ENCODE data around the gene SNAP47. TPM values are rescaled to one million over a fixed set of nuclear protein-coding genes. Genes with fewer than 3 reads are reported as not detected.

Gene SNAP47
- total and polyA plus RNA-seq, 3 experiments from 2014 or later, result 27.0 to 47.4 (median 28.4) TPM

DNA sequence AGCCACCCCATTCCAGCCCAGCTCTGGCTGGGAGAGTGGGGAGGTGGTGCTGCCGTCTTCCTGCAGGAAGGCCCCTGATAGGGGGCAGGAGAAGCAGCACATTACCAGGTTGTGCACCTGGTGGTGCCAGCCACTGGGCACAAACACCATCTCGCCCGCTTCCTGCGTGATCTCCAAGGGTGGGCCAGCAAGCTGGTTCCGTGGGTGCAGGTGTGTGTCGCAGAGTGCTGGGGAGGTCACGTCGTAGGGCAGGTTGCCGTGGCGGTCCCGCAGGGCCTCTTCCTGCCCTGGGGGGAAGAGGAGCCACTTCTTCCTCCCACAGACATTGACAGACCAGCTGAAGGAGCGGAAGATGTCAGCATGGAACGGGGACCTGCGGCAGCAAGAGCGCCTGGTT, 1.9 kb upstream of the SNAP47 start:
- POLR2A ChIA-PET, result interaction anchor here (0.6 kb wide), 1 partner anchor 10 kb away, joined by 3 read pairs; no protein-coding TSS in a partner anchor
- peaks cover 0 to 20% (median 3%) of the 10 kb centered on the region in 3 donors for H3K36me3 Mint-ChIP-seq
- H3K4me1 ChIP-seq (ENCODE audit: insufficient read depth, low read length), result peaks cover 43% of the 10 kb centered on the region
- H3K27me3 Mint-ChIP-seq, result no peaks in the 10 kb centered on the region
- no peaks in the 10 kb centered on the region for H3K9me3 Mint-ChIP-seq
- peak overlapping the region in 3 of 8 donors; percentile 26 to 68 (median 61) for H3K27ac Mint-ChIP-seq
- CTCF ChIA-PET, result interaction anchor here (1.0 to 1.5 kb wide), 2 partner anchors 33 to 221 kb away, joined by 3 read pairs; no protein-coding TSS in a partner anchor
- peaks cover 31 to 68% (median 44%) of the 10 kb centered on the region in 3 donors for H3K4me1 Mint-ChIP-seq
- H3K9me3 ChIP-seq (ENCODE audit: low read length), result no peaks in the 10 kb centered on the region
- no peaks in the 10 kb centered on the region for H3K27me3 ChIP-seq (ENCODE audit: insufficient read depth, low read length, poor library complexity, severe bottlenecking)
- no peak overlapping the region for H3K27ac ChIP-seq (ENCODE audit: low read depth, low read length)
- peak overlapping the region; percentile 40 to 88 (median 71) for H3K4me3 Mint-ChIP-seq
- DNase-seq, result no peak
- no peaks in the 10 kb centered on the region for H3K36me3 ChIP-seq (ENCODE audit: insufficient read depth, low read length)
- no peak overlapping the region for H3K4me3 ChIP-seq (ENCODE audit: low read length)

- DNase-seq, result no peak
- ChIA-PET CTCF (interaction anchor here (1.0 to 1.5 kb wide), 2 partner anchors 32 to 220 kb away, joined by 3 read pairs; no protein-coding TSS in a partner anchor), POLR2A (interaction anchor here (0.6 to 1.1 kb wide), 2 partner anchors 10 to 29 kb away, joined by 3 read pairs; no protein-coding TSS in a partner anchor)
- peak overlapping the region; percentile 36 to 94 (median 88) for H3K27ac Mint-ChIP-seq
- peak overlapping the region; percentile 86 to 94 (median 90) for H3K4me3 Mint-ChIP-seq
- H3K27me3 ChIP-seq (ENCODE audit: insufficient read depth, low read length, poor library complexity, severe bottlenecking), result no peaks in the 10 kb centered on the region
- H3K27ac ChIP-seq (ENCODE audit: low read depth, low read length), result peak overlapping the region; percentile 51
- H3K9me3 ChIP-seq (ENCODE audit: low read length), result no peaks in the 10 kb centered on the region
- H3K36me3 Mint-ChIP-seq, result peaks cover 0 to 20% (median 3%) of the 10 kb centered on the region in 3 donors
- H3K4me1 Mint-ChIP-seq, result peaks cover 32 to 69% (median 46%) of the 10 kb centered on the region in 3 donors
- H3K36me3 ChIP-seq (ENCODE audit: insufficient read depth, low read length), result peaks cover 2% of the 10 kb centered on the region
- H3K27me3 Mint-ChIP-seq, result no peaks in the 10 kb centered on the region
- peak overlapping the region; percentile 47 for H3K4me3 ChIP-seq (ENCODE audit: low read length)
- H3K4me1 ChIP-seq (ENCODE audit: insufficient read depth, low read length), result peaks cover 38% of the 10 kb centered on the region
- H3K9me3 Mint-ChIP-seq, result no peaks in the 10 kb centered on the region
Measured at GRCh38 chr1:227733751-227734545, 1.3 kb upstream of the SNAP47 start.

DNA sequence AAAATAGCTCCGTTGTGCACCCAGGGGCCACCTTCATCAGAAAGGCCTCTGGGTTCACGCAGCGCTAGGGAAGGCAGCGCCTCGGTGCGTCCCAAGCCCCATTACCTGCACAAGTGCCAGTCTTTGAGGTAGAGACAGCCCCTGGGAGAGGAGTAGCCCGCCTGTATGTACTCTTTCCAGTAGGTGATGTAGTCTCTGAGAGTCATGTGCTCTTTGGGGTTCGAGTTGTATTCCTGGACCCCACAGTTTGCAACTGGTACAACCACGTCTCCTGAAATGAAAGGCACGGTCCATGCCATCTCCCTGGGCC, 734 bp upstream of the SNAP47 start:
- peaks cover 33% of the 10 kb centered on the region for H3K4me1 ChIP-seq (ENCODE audit: insufficient read depth, low read length)
- POLR2A ChIA-PET, result interaction anchor here (0.6 to 1.1 kb wide), 2 partner anchors 29 to 31 kb away, joined by 3 to 4 read pairs; no protein-coding TSS in a partner anchor
- H3K27ac ChIP-seq (ENCODE audit: low read depth, low read length), result peak overlapping the region; percentile 51
- Mint-ChIP-seq H3K9me3 (no peaks in the 10 kb centered on the region), H3K4me3 (peak overlapping the region; percentile 86 to 94 (median 90)), H3K27ac (peak overlapping the region; percentile 75 to 94 (median 88)), H3K27me3 (no peaks in the 10 kb centered on the region), H3K36me3 (peaks cover 0 to 20% (median 3%) of the 10 kb centered on the region in 3 donors), H3K4me1 (peaks cover 33 to 69% (median 46%) of the 10 kb centered on the region in 3 donors)
- H3K36me3 ChIP-seq (ENCODE audit: insufficient read depth, low read length), result peaks cover 7% of the 10 kb centered on the region
- H3K27me3 ChIP-seq (ENCODE audit: insufficient read depth, low read length, poor library complexity, severe bottlenecking), result no peaks in the 10 kb centered on the region
- CTCF ChIA-PET, result interaction anchor here (1.4 kb wide), 1 partner anchor 30 kb away, joined by 4 read pairs; no protein-coding TSS in a partner anchor
- H3K4me3 ChIP-seq (ENCODE audit: low read length), result peak overlapping the region; percentile 47
- peak in 1 of 5 donors; percentile 13 for DNase-seq
- no peaks in the 10 kb centered on the region for H3K9me3 ChIP-seq (ENCODE audit: low read length)

DNA sequence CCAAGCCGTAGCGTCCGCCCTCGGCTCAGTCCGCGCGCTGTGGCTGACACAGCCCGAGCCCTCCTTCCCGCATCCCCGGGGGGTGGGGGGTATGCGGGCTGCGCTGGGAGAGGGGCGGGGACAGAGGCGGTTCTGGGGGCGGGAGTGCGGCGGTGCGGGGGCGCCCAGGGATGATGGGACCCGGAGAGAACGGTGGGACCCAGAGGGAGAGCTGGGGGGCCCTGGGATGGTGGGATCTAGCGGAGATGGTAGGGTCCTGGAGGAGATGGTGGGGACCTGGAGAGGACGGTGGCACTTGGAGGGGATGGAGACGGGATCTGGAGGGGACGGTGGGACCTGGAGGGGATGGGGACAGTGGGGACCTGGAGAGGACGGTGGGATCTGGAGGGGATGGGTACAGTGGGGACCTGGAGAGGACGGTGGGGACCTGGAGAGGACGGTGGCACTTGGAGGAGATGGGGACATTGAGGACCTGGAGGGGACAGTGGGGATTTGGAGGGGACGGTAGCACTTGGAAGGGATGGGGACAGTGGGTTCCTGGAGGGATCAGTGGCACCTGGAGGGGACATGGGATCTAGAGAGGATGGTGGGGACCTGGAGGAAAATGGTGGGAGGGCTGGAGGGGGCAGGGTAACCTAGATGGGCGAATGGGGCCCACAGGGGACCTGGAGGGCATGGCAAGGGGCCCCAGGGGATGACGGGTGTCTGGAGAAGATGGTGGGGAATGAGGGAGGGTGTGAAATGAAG, 477 bp downstream of the SNAP47 start:
- peaks cover 0 to 27% (median 5%) of the 10 kb centered on the region in 3 donors for H3K36me3 Mint-ChIP-seq
- H3K4me3 Mint-ChIP-seq, result peak overlapping the region; percentile 86 to 94 (median 90)
- no peaks in the 10 kb centered on the region for H3K9me3 ChIP-seq (ENCODE audit: low read length)
- peak overlapping the region; percentile 47 for H3K4me3 ChIP-seq (ENCODE audit: low read length)
- H3K9me3 Mint-ChIP-seq, result no peaks in the 10 kb centered on the region
- H3K27ac ChIP-seq (ENCODE audit: low read depth, low read length), result peak overlapping the region; percentile 73
- ChIA-PET POLR2A (interaction anchor here (0.6 kb wide), 2 partner anchors 53 to 150 kb away, joined by 3 to 4 read pairs; no protein-coding TSS in a partner anchor), CTCF (interaction anchor here (1.1 to 1.4 kb wide), 3 partner anchors 26 to 29 kb away, joined by 3 to 4 read pairs (median 3); no protein-coding TSS in a partner anchor)
- no peaks in the 10 kb centered on the region for H3K27me3 ChIP-seq (ENCODE audit: insufficient read depth, low read length, poor library complexity, severe bottlenecking)
- peaks cover 9% of the 10 kb centered on the region for H3K36me3 ChIP-seq (ENCODE audit: insufficient read depth, low read length)
- peaks cover 27% of the 10 kb centered on the region for H3K4me1 ChIP-seq (ENCODE audit: insufficient read depth, low read length)
- peaks cover 36 to 73% (median 51%) of the 10 kb centered on the region in 3 donors for H3K4me1 Mint-ChIP-seq
- peak overlapping the region; percentile 74 to 98 (median 90) for H3K27ac Mint-ChIP-seq
- DNase-seq, result no peak
- peaks cover 0 to 1% of the 10 kb centered on the region in 2 donors for H3K27me3 Mint-ChIP-seq

DNA sequence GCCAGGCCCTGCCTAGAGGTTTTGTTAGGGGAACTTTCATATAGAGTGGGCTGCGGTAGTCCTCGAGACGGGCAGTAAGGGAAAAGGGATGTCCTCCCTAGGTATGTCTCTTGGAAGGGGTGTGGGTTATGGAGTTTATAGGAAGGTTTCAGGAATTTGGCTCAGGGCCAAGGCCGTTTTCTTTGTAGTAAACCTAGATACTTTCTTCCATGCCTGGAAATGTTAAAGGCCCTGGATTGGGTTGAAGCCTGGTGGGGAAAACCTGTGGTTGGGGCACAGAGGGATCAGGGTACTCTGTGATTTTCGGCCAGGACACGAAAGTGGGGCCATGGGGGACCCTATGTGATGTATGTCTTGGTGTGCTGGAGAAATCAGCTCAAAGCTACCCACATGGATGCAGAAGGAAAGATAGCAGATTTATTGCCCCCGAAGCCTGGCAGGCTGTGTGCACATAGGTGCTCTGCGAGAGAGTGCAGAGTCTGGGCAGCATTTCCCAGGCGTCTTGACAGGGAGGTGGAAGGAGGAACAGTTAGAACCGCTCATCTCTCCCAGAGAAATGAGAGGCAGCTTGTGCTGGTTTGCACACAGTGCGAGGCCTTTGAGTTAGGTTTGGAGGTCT, 1.7 kb downstream of the SNAP47 start:
- POLR2A ChIA-PET, result no interaction called here
- H3K4me3 Mint-ChIP-seq, result peak overlapping the region; percentile 27 to 94 (median 70)
- Histone ChIP-seq H3K4me1 (ENCODE audit: insufficient read depth, low read length) (peaks cover 27% of the 10 kb centered on the region), H3K36me3 (ENCODE audit: insufficient read depth, low read length) (peaks cover 9% of the 10 kb centered on the region), H3K27ac (ENCODE audit: low read depth, low read length) (no peak overlapping the region), H3K9me3 (ENCODE audit: low read length) (no peaks in the 10 kb centered on the region), H3K27me3 (ENCODE audit: insufficient read depth, low read length, poor library complexity, severe bottlenecking) (no peaks in the 10 kb centered on the region), H3K4me3 (ENCODE audit: low read length) (no peak overlapping the region)
- CTCF ChIA-PET, result interaction anchor here (1.3 kb wide), 1 partner anchor 26 kb away, joined by 3 read pairs; no protein-coding TSS in a partner anchor
- peaks cover 0 to 33% (median 5%) of the 10 kb centered on the region in 3 donors for H3K36me3 Mint-ChIP-seq
- peaks cover 43 to 85% (median 62%) of the 10 kb centered on the region in 3 donors for H3K4me1 Mint-ChIP-seq
- peak overlapping the region in 4 of 8 donors; percentile 12 to 66 (median 49) for H3K27ac Mint-ChIP-seq
- DNase-seq, result no peak
- H3K9me3 Mint-ChIP-seq, result no peaks in the 10 kb centered on the region
- H3K27me3 Mint-ChIP-seq, result peaks cover 0 to 1% of the 10 kb centered on the region in 2 donors

GRCh38 chr1:227738820-227739219, 3.6 kb downstream of the SNAP47 start:
- peak overlapping the region in 2 of 8 donors; percentile 3 to 64 for H3K27ac Mint-ChIP-seq
- H3K9me3 ChIP-seq (ENCODE audit: low read length), result no peaks in the 10 kb centered on the region
- peak overlapping the region in 2 of 7 donors; percentile 42 to 54 for H3K4me3 Mint-ChIP-seq
- no peaks in the 10 kb centered on the region for H3K9me3 Mint-ChIP-seq
- no peak overlapping the region for H3K27ac ChIP-seq (ENCODE audit: low read depth, low read length)
- no peak overlapping the region for H3K4me3 ChIP-seq (ENCODE audit: low read length)
- peaks cover 23% of the 10 kb centered on the region for H3K4me1 ChIP-seq (ENCODE audit: insufficient read depth, low read length)
- peaks cover 9% of the 10 kb centered on the region for H3K36me3 ChIP-seq (ENCODE audit: insufficient read depth, low read length)
- no peaks in the 10 kb centered on the region for H3K27me3 ChIP-seq (ENCODE audit: insufficient read depth, low read length, poor library complexity, severe bottlenecking)
- CTCF ChIA-PET, result no interaction called here
- peaks cover 0 to 1% of the 10 kb centered on the region in 2 donors for H3K27me3 Mint-ChIP-seq
- H3K4me1 Mint-ChIP-seq, result peaks cover 39 to 84% (median 62%) of the 10 kb centered on the region in 3 donors
- peaks cover 0 to 21% (median 5%) of the 10 kb centered on the region in 3 donors for H3K36me3 Mint-ChIP-seq
- POLR2A ChIA-PET, result interaction anchor here (1.4 kb wide), 1 partner anchor 27 kb away, joined by 4 read pairs; no protein-coding TSS in a partner anchor
- no peak for DNase-seq

GRCh38 chr1:227739636-227740035, 4.4 kb downstream of the SNAP47 start:
- Histone ChIP-seq H3K4me1 (ENCODE audit: insufficient read depth, low read length) (peaks cover 18% of the 10 kb centered on the region), H3K4me3 (ENCODE audit: low read length) (no peak overlapping the region), H3K27ac (ENCODE audit: low read depth, low read length) (no peak overlapping the region), H3K9me3 (ENCODE audit: low read length) (no peaks in the 10 kb centered on the region), H3K36me3 (ENCODE audit: insufficient read depth, low read length) (peaks cover 9% of the 10 kb centered on the region), H3K27me3 (ENCODE audit: insufficient read depth, low read length, poor library complexity, severe bottlenecking) (no peaks in the 10 kb centered on the region)
- Mint-ChIP-seq H3K27me3 (peaks cover 0 to 1% of the 10 kb centered on the region in 2 donors), H3K27ac (peak overlapping the region in 3 of 8 donors; percentile 29 to 87 (median 64)), H3K9me3 (no peaks in the 10 kb centered on the region), H3K4me3 (peak overlapping the region in 2 of 7 donors; percentile 42 to 74), H3K36me3 (peaks cover 0 to 23% (median 5%) of the 10 kb centered on the region in 3 donors), H3K4me1 (peaks cover 38 to 83% (median 62%) of the 10 kb centered on the region in 3 donors)
- CTCF ChIA-PET, result no interaction called here
- no peak for DNase-seq
- POLR2A ChIA-PET, result interaction anchor here (1.4 kb wide), 1 partner anchor 26 kb away, joined by 4 read pairs; no protein-coding TSS in a partner anchor

All from CD8-positive, alpha-beta memory T cell (primary cell).